ENCODE measurements around the gene SLC15A3.

GRCh38 chr11:60952742-60953170 is 780 bp upstream of the SLC15A3 start:
- TF ChIP-seq REST (IDR thresholded peaks at IDR 0.05) = no peak
- no peak for TF ChIP-seq YY1 (IDR thresholded peaks at IDR 0.05)
- no peak for TF ChIP-seq CTCF (IDR thresholded peaks at IDR 0.05; ENCODE audit: low read depth, low read length, missing input control)
- no peak for TF ChIP-seq MAX (IDR thresholded peaks at IDR 0.05)
- TF ChIP-seq SP1 (IDR thresholded peaks at IDR 0.05) = no peak
- no peak for TF ChIP-seq ATF3 (IDR thresholded peaks at IDR 0.05)
- no peak for TF ChIP-seq GABPA (IDR thresholded peaks at IDR 0.05 in 1 of 2, conservative IDR thresholded peaks at IDR 0.05 in 1 of 2)
- TF ChIP-seq RAD21 (IDR thresholded peaks at IDR 0.05) = no peak
